ENCODE results near the gene ARHGDIG. TPM values are rescaled to one million over a fixed set of nuclear protein-coding genes. Genes with fewer than 3 reads are reported as not detected.

ARHGDIG gene
- total RNA-seq, 1 donor from 2014 or later, result not detected

Other genes starting within 250 kb of the ARHGDIG start
- gene POLR3K, start 227.0 kb upstream of the ARHGDIG start, total RNA-seq, result 9.5 TPM
- 18.8 TPM for gene SNRNP25, start 226.8 kb upstream of the ARHGDIG start, total RNA-seq
- 21.8 TPM for gene RHBDF1, start 208.0 kb upstream of the ARHGDIG start, total RNA-seq
- gene MPG, start 202.4 kb upstream of the ARHGDIG start, total RNA-seq, result 46.5 TPM
- gene NPRL3, start 141.9 kb upstream of the ARHGDIG start, total RNA-seq, result 20.5 TPM
- not detected for gene HBZ, start 127.9 kb upstream of the ARHGDIG start, total RNA-seq
- gene HBM, start 114.6 kb upstream of the ARHGDIG start, total RNA-seq, result not detected
- 8.2 TPM for gene HBA2, start 107.7 kb upstream of the ARHGDIG start, total RNA-seq
- 7.9 TPM for gene HBA1, start 103.9 kb upstream of the ARHGDIG start, total RNA-seq
- gene HBQ1, start 100.1 kb upstream of the ARHGDIG start, total RNA-seq, result not detected
- gene LUC7L, start 51.1 kb upstream of the ARHGDIG start, total RNA-seq, result 23.3 TPM
- gene FAM234A, start 45.8 kb upstream of the ARHGDIG start, total RNA-seq, result 56.4 TPM
- gene RGS11, start 4.6 kb upstream of the ARHGDIG start, total RNA-seq, result 0.92 TPM
- gene PDIA2, start 2.6 kb downstream of the ARHGDIG start, total RNA-seq, result not detected
- gene AXIN1, start 72.1 kb downstream of the ARHGDIG start, total RNA-seq, result 15.3 TPM
- gene MRPL28, start 89.9 kb downstream of the ARHGDIG start, total RNA-seq, result 50.8 TPM
- gene PGAP6, start 101.4 kb downstream of the ARHGDIG start, total RNA-seq, result 14.5 TPM
- gene NME4, start 116.6 kb downstream of the ARHGDIG start, total RNA-seq, result 25.3 TPM
- 8.4 TPM for gene DECR2, start 121.3 kb downstream of the ARHGDIG start, total RNA-seq
- 6.3 TPM for gene RAB11FIP3, start 145.1 kb downstream of the ARHGDIG start, total RNA-seq
- gene CAPN15, start 247.1 kb downstream of the ARHGDIG start, total RNA-seq, result 27.1 TPM

All from esophagus mucosa (tissue), 1 donor.